HG02938 (cell line): ENCODE measurements around the gene POMP.

Experiments
- ATAC-seq: cut with Tn5 transposase; IDR thresholded peaks from one replicate; pipeline ENCODE4 v1.9.1; 2021; ENCODE audit warnings: mild to moderate bottlenecking, moderate library complexity; ENCODE audit not compliant: unreplicated experiment

Gene POMP

GRCh38 chr13:28658796-28659620 lies at the start of gene POMP:
Gene POMP, plus strand, starts transcription at chr13:28659130. Its CDS starts 55 bp downstream, at chr13:28659185.
- ATAC-seq = peak; percentile 81

GRCh38 chr13:28609381-28609780 lies 49.5 kb upstream of the POMP start:
- ATAC-seq = no peak

GRCh38 chr13:28609926-28610325 lies 49.0 kb upstream of the POMP start:
- no peak for ATAC-seq

GRCh38 chr13:28610996-28611395 lies 47.9 kb upstream of the POMP start:
- no peak for ATAC-seq

- ATAC-seq = no peak
Observed at GRCh38 chr13:28611654-28612131, 47.2 kb upstream of the POMP start.

- ATAC-seq = no peak
Observed at GRCh38 chr13:28613562-28613961, 45.4 kb upstream of the POMP start.

- ATAC-seq = no peak
Observed at GRCh38 chr13:28615916-28616446, 42.9 kb upstream of the POMP start.

GRCh38 chr13:28618230-28618994 lies 40.5 kb upstream of the POMP start:
- ATAC-seq = no peak

GRCh38 chr13:28620011-28620830 lies 38.7 kb upstream of the POMP start:
- no peak for ATAC-seq

GRCh38 chr13:28621449-28621848 lies 37.5 kb upstream of the POMP start:
- ATAC-seq = no peak

GRCh38 chr13:28622286-28622685 lies 36.6 kb upstream of the POMP start:
- no peak for ATAC-seq

- no peak for ATAC-seq
Observed at GRCh38 chr13:28623782-28624706, 34.9 kb upstream of the POMP start.

- no peak for ATAC-seq
Observed at GRCh38 chr13:28624707-28625432, 34.1 kb upstream of the POMP start.

- no peak for ATAC-seq
Observed at GRCh38 chr13:28626266-28626665, 32.7 kb upstream of the POMP start.

GRCh38 chr13:28628241-28628640 lies 30.7 kb upstream of the POMP start:
- ATAC-seq = no peak

- ATAC-seq = no peak
Observed at GRCh38 chr13:28630869-28631268, 28.1 kb upstream of the POMP start.

GRCh38 chr13:28631801-28632200 lies 27.1 kb upstream of the POMP start:
- no peak for ATAC-seq

GRCh38 chr13:28636069-28636468 lies 22.9 kb upstream of the POMP start:
- ATAC-seq = no peak

- no peak for ATAC-seq
Observed at GRCh38 chr13:28636677-28637317, 22.1 kb upstream of the POMP start.
